ENCODE data around the gene TRIO.

Gene TRIO

GRCh38 chr5:14396066-14396465, 252.9 kb downstream of the TRIO start:
- Histone ChIP-seq H3K9me3 (no peaks in the 10 kb centered on the region), H3K36me3 (replicated peaks) (peaks cover 28% of the 10 kb centered on the region), H3K4me1 (no peaks in the 10 kb centered on the region), H3K27me3 (ENCODE audit: low read depth) (no peaks in the 10 kb centered on the region), H3K4me3 (no peak overlapping the region)
- DNase-seq (ENCODE audit: low spot score in 2 of 2), result no peak
- in situ Hi-C loops (cut with MboI; ENCODE audit: low sequenced_read_pairs), result no loop called here

GRCh38 chr5:14396737-14397136, 253.6 kb downstream of the TRIO start:
- no peak for DNase-seq (ENCODE audit: low spot score in 2 of 2)
- peaks cover 30% of the 10 kb centered on the region for H3K36me3 ChIP-seq (replicated peaks)
- in situ Hi-C loops (cut with MboI; ENCODE audit: low sequenced_read_pairs), result no loop called here
- H3K9me3 ChIP-seq, result no peaks in the 10 kb centered on the region
- H3K27me3 ChIP-seq (ENCODE audit: low read depth), result no peaks in the 10 kb centered on the region
- no peaks in the 10 kb centered on the region for H3K4me1 ChIP-seq
- H3K4me3 ChIP-seq, result no peak overlapping the region

GRCh38 chr5:14397717-14398116, 254.6 kb downstream of the TRIO start:
- Histone ChIP-seq H3K27me3 (ENCODE audit: low read depth) (no peaks in the 10 kb centered on the region), H3K36me3 (replicated peaks) (peaks cover 28% of the 10 kb centered on the region), H3K4me3 (no peak overlapping the region), H3K9me3 (no peaks in the 10 kb centered on the region), H3K4me1 (no peaks in the 10 kb centered on the region)
- in situ Hi-C loops (cut with MboI; ENCODE audit: low sequenced_read_pairs), result no loop called here
- no peak for DNase-seq (ENCODE audit: low spot score in 2 of 2)

- Histone ChIP-seq H3K36me3 (replicated peaks) (peaks cover 20% of the 10 kb centered on the region), H3K9me3 (no peaks in the 10 kb centered on the region), H3K4me3 (no peak overlapping the region), H3K4me1 (no peaks in the 10 kb centered on the region), H3K27me3 (ENCODE audit: low read depth) (no peaks in the 10 kb centered on the region)
- in situ Hi-C loops (cut with MboI; ENCODE audit: low sequenced_read_pairs), result no loop called here
- DNase-seq (ENCODE audit: low spot score in 2 of 2), result peak; percentile 29 to 55
Observed at GRCh38 chr5:14399054-14399692, 256.0 kb downstream of the TRIO start.

- H3K9me3 ChIP-seq, result no peaks in the 10 kb centered on the region
- H3K27me3 ChIP-seq (ENCODE audit: low read depth), result no peaks in the 10 kb centered on the region
- peaks cover 14% of the 10 kb centered on the region for H3K36me3 ChIP-seq (replicated peaks)
- no peak for DNase-seq (ENCODE audit: low spot score in 2 of 2)
- in situ Hi-C loops (cut with MboI; ENCODE audit: low sequenced_read_pairs), result no loop called here
- H3K4me1 ChIP-seq, result no peaks in the 10 kb centered on the region
- H3K4me3 ChIP-seq, result no peak overlapping the region
Observed at GRCh38 chr5:14400085-14400484, 256.9 kb downstream of the TRIO start.

- no peak overlapping the region for H3K4me3 ChIP-seq
- in situ Hi-C loops (cut with MboI; ENCODE audit: low sequenced_read_pairs), result no loop called here
- no peaks in the 10 kb centered on the region for H3K9me3 ChIP-seq
- H3K36me3 ChIP-seq (replicated peaks), result peaks cover 12% of the 10 kb centered on the region
- DNase-seq (ENCODE audit: low spot score in 2 of 2), result no peak
- H3K27me3 ChIP-seq (ENCODE audit: low read depth), result no peaks in the 10 kb centered on the region
- no peaks in the 10 kb centered on the region for H3K4me1 ChIP-seq
Observed at GRCh38 chr5:14400611-14401010, 257.5 kb downstream of the TRIO start.

GRCh38 chr5:14401639-14402038, 258.5 kb downstream of the TRIO start:
- DNase-seq (ENCODE audit: low spot score in 2 of 2), result no peak
- Histone ChIP-seq H3K4me1 (no peaks in the 10 kb centered on the region), H3K9me3 (no peaks in the 10 kb centered on the region), H3K27me3 (ENCODE audit: low read depth) (no peaks in the 10 kb centered on the region), H3K36me3 (replicated peaks) (peaks cover 12% of the 10 kb centered on the region), H3K4me3 (no peak overlapping the region)
- in situ Hi-C loops (cut with MboI; ENCODE audit: low sequenced_read_pairs), result no loop called here

GRCh38 chr5:14402424-14402823, 259.3 kb downstream of the TRIO start:
- Histone ChIP-seq H3K27me3 (ENCODE audit: low read depth) (no peaks in the 10 kb centered on the region), H3K4me1 (no peaks in the 10 kb centered on the region), H3K9me3 (no peaks in the 10 kb centered on the region), H3K36me3 (replicated peaks) (peaks cover 17% of the 10 kb centered on the region), H3K4me3 (no peak overlapping the region)
- in situ Hi-C loops (cut with MboI; ENCODE audit: low sequenced_read_pairs), result no loop called here
- no peak for DNase-seq (ENCODE audit: low spot score in 2 of 2)

GRCh38 chr5:14404780-14405179, 261.6 kb downstream of the TRIO start:
- DNase-seq (ENCODE audit: low spot score in 2 of 2), result no peak
- Histone ChIP-seq H3K4me1 (no peaks in the 10 kb centered on the region), H3K36me3 (replicated peaks) (peaks cover 15% of the 10 kb centered on the region), H3K4me3 (no peak overlapping the region), H3K27me3 (ENCODE audit: low read depth) (no peaks in the 10 kb centered on the region), H3K9me3 (no peaks in the 10 kb centered on the region)
- in situ Hi-C loops (cut with MboI; ENCODE audit: low sequenced_read_pairs), result no loop called here

- Histone ChIP-seq H3K27me3 (ENCODE audit: low read depth) (no peaks in the 10 kb centered on the region), H3K4me3 (no peak overlapping the region), H3K36me3 (replicated peaks) (peaks cover 15% of the 10 kb centered on the region), H3K4me1 (no peaks in the 10 kb centered on the region), H3K9me3 (no peaks in the 10 kb centered on the region)
- in situ Hi-C loops (cut with MboI; ENCODE audit: low sequenced_read_pairs), result no loop called here
- DNase-seq (ENCODE audit: low spot score in 2 of 2), result peak in 1 of 2 experiments; percentile 21
Observed at GRCh38 chr5:14405267-14405666, 262.1 kb downstream of the TRIO start.

GRCh38 chr5:14405706-14406553, 262.8 kb downstream of the TRIO start:
- Histone ChIP-seq H3K36me3 (replicated peaks) (peaks cover 15% of the 10 kb centered on the region), H3K4me3 (no peak overlapping the region), H3K4me1 (no peaks in the 10 kb centered on the region), H3K9me3 (no peaks in the 10 kb centered on the region), H3K27me3 (ENCODE audit: low read depth) (no peaks in the 10 kb centered on the region)
- no peak for DNase-seq (ENCODE audit: low spot score in 2 of 2)
- in situ Hi-C loops (cut with MboI; ENCODE audit: low sequenced_read_pairs), result no loop called here

GRCh38 chr5:14406554-14406849, 263.4 kb downstream of the TRIO start:
- no peak overlapping the region for H3K4me3 ChIP-seq
- no peaks in the 10 kb centered on the region for H3K4me1 ChIP-seq
- DNase-seq (ENCODE audit: low spot score in 2 of 2), result no peak
- in situ Hi-C loops (cut with MboI; ENCODE audit: low sequenced_read_pairs), result no loop called here
- no peaks in the 10 kb centered on the region for H3K27me3 ChIP-seq (ENCODE audit: low read depth)
- H3K9me3 ChIP-seq, result no peaks in the 10 kb centered on the region
- H3K36me3 ChIP-seq (replicated peaks), result peaks cover 9% of the 10 kb centered on the region

- Histone ChIP-seq H3K4me3 (no peak overlapping the region), H3K4me1 (no peaks in the 10 kb centered on the region), H3K9me3 (no peaks in the 10 kb centered on the region), H3K36me3 (replicated peaks) (peaks cover 9% of the 10 kb centered on the region), H3K27me3 (ENCODE audit: low read depth) (no peaks in the 10 kb centered on the region)
- no peak for DNase-seq (ENCODE audit: low spot score in 2 of 2)
- in situ Hi-C loops (cut with MboI; ENCODE audit: low sequenced_read_pairs), result no loop called here
Observed at GRCh38 chr5:14407051-14407450, 263.9 kb downstream of the TRIO start.

- H3K4me1 ChIP-seq, result no peaks in the 10 kb centered on the region
- H3K36me3 ChIP-seq (replicated peaks), result peaks cover 9% of the 10 kb centered on the region
- no peaks in the 10 kb centered on the region for H3K27me3 ChIP-seq (ENCODE audit: low read depth)
- no peaks in the 10 kb centered on the region for H3K9me3 ChIP-seq
- DNase-seq (ENCODE audit: low spot score in 2 of 2), result no peak
- no peak overlapping the region for H3K4me3 ChIP-seq
- in situ Hi-C loops (cut with MboI; ENCODE audit: low sequenced_read_pairs), result no loop called here
Observed at GRCh38 chr5:14407746-14408175, 264.6 kb downstream of the TRIO start.

Measured in HAP-1 (cell line).